Measurements from ENCODE around the gene C16orf74.

The C16orf74 gene

GRCh38 chr16:85783441-85783840, 32.5 kb upstream of the C16orf74 start:
- TF ChIP-seq CTCF (IDR thresholded peaks at IDR 0.05; ENCODE audit: low read depth, low read length), result no peak
- no peak overlapping the region for H3K4me3 ChIP-seq (replicated peaks in 1 of 2; ENCODE audit: low read depth in 2 of 2, low read length in 2 of 2)
- DNase-seq (ENCODE audit: low read depth in 2 of 2), result no peak

- H3K4me3 ChIP-seq (replicated peaks in 1 of 2; ENCODE audit: low read depth in 2 of 2, low read length in 2 of 2), result no peak overlapping the region
- DNase-seq (ENCODE audit: low read depth in 2 of 2), result no peak
- TF ChIP-seq CTCF (IDR thresholded peaks at IDR 0.05; ENCODE audit: low read depth, low read length), result no peak
Observed at GRCh38 chr16:85782451-85782850, 31.6 kb upstream of the C16orf74 start.

- H3K4me3 ChIP-seq (replicated peaks in 1 of 2; ENCODE audit: low read depth in 2 of 2, low read length in 2 of 2), result no peak overlapping the region
- no peak for TF ChIP-seq CTCF (IDR thresholded peaks at IDR 0.05; ENCODE audit: low read depth, low read length)
- peak in 1 of 2 donors; percentile 61 for DNase-seq (ENCODE audit: low read depth in 2 of 2)
Observed at GRCh38 chr16:85781695-85782370, 30.9 kb upstream of the C16orf74 start.

- no peak for DNase-seq (ENCODE audit: low read depth in 2 of 2)
- no peak overlapping the region for H3K4me3 ChIP-seq (replicated peaks in 1 of 2; ENCODE audit: low read depth in 2 of 2, low read length in 2 of 2)
- no peak for TF ChIP-seq CTCF (IDR thresholded peaks at IDR 0.05; ENCODE audit: low read depth, low read length)
Observed at GRCh38 chr16:85781156-85781555, 30.3 kb upstream of the C16orf74 start.

- no peak for DNase-seq (ENCODE audit: low read depth in 2 of 2)
- no peak for TF ChIP-seq CTCF (IDR thresholded peaks at IDR 0.05; ENCODE audit: low read depth, low read length)
- H3K4me3 ChIP-seq (replicated peaks in 1 of 2; ENCODE audit: low read depth in 2 of 2, low read length in 2 of 2), result no peak overlapping the region
Observed at GRCh38 chr16:85780281-85780680, 29.4 kb upstream of the C16orf74 start.

GRCh38 chr16:85778873-85779272, 28.0 kb upstream of the C16orf74 start:
- no peak for DNase-seq (ENCODE audit: low read depth in 2 of 2)
- no peak for TF ChIP-seq CTCF (IDR thresholded peaks at IDR 0.05; ENCODE audit: low read depth, low read length)
- H3K4me3 ChIP-seq (replicated peaks in 1 of 2; ENCODE audit: low read depth in 2 of 2, low read length in 2 of 2), result no peak overlapping the region

Measured in cardiac fibroblast (primary cell).